Thoracic aorta (tissue), 2 donors: ENCODE data around the gene MYOD1. TPM values are rescaled to one million over a fixed set of nuclear protein-coding genes. Genes with fewer than 3 reads are reported as not detected.

Source experiments
- ATAC-seq: fragments of 150-250 bp; one replicate; pipeline ENCODE4 v1.8.0; 2017; ENCODE audit warnings: low read depth; ENCODE audit not compliant: insufficient number of reproducible peaks, low FRiP score
- DNase-seq: peaks from one replicate; pipeline ENCODE4 v3.0.0-alpha.2; 2020; ENCODE audit warnings: low spot score
- H3K27ac ChIP-seq, 2 donors: fragments of 200-600 bp; sonication (generic); 1 replicate in 1 of 2; 2 replicates in 1 of 2; pipeline ENCODE4 v1.5.1; 2016; ENCODE audit warnings: mild to moderate bottlenecking in 2 of 2, moderate library complexity in 2 of 2
- H3K27me3 ChIP-seq: fragments of 200-600 bp; sonication (generic); replicated peaks from 2 replicates; pipeline ENCODE4 v1.6.0; 2016; ENCODE audit warnings: mild to moderate bottlenecking; ENCODE audit not compliant: insufficient read depth
- H3K36me3 ChIP-seq: fragments of 200-600 bp; sonication (generic); one replicate; pipeline ENCODE4 v1.5.1; 2016
- H3K4me1 ChIP-seq, 2 donors: fragments of 200-600 bp; sonication (generic); 1 replicate in 1 of 2; 2 replicates in 1 of 2; pipeline versions ENCODE4 v1.5.1 to v1.6.0; 2016; ENCODE audit warnings: low read depth in 2 of 2, mild to moderate bottlenecking in 1 of 2; ENCODE audit not compliant: control insufficient read depth in 1 of 2
- H3K4me3 ChIP-seq: fragments of 200-600 bp; sonication (generic); 2 replicates; pipeline ENCODE4 v1.5.1; 2016; ENCODE audit warnings: mild to moderate bottlenecking
- H3K9me3 ChIP-seq: fragments of 200-600 bp; sonication (generic); 2 replicates; pipeline ENCODE4 v1.5.1; 2016
- total RNA-seq, 2 donors: library from RNA; depleted of rRNA; stranded (reverse); fragments of >200 nt; gene quantifications; one replicate each; pipeline versions ENCODE4 v1.1.0 to v1.2.3, GENCODE V29; 2016
- TF ChIP-seq, protein P1 (sequence below): fragments of 200-600 bp; sonication (generic); IDR thresholded peaks from one replicate; pipeline ENCODE4 v1.5.1; 2019; ENCODE audit warnings: antibody characterized with exemption

The MYOD1 gene
- total RNA-seq, 2 donors from 2014 or later, result not detected

DNA sequence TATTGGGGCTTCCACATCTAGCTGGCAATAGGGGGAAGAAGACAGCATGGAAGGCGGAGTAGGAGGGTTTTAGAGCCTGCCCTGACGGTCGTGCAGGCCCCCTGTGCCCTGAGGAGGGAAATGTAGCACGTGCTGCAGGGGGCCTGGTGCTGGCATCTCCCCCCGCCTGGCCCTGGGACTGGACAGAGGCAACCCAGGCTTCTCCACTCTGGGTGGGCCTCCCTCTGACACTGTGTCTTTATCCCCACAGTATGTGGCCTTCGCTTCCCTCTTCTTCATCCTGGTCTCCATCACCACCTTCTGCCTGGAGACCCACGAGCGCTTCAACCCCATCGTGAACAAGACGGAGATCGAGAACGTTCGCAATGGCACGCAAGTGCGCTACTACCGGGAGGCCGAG lies 52.0 kb downstream of the MYOD1 start:
- Histone ChIP-seq H3K36me3 (no peaks in the 10 kb centered on the region), H3K27ac (no peak overlapping the region), H3K4me3 (no peak overlapping the region), H3K9me3 (no peaks in the 10 kb centered on the region), H3K4me1 (no peaks in the 10 kb centered on the region), H3K27me3 (no peaks in the 10 kb centered on the region)
- DNase-seq (no peak), ATAC-seq (no peak)
- TF ChIP-seq, protein P1, sequence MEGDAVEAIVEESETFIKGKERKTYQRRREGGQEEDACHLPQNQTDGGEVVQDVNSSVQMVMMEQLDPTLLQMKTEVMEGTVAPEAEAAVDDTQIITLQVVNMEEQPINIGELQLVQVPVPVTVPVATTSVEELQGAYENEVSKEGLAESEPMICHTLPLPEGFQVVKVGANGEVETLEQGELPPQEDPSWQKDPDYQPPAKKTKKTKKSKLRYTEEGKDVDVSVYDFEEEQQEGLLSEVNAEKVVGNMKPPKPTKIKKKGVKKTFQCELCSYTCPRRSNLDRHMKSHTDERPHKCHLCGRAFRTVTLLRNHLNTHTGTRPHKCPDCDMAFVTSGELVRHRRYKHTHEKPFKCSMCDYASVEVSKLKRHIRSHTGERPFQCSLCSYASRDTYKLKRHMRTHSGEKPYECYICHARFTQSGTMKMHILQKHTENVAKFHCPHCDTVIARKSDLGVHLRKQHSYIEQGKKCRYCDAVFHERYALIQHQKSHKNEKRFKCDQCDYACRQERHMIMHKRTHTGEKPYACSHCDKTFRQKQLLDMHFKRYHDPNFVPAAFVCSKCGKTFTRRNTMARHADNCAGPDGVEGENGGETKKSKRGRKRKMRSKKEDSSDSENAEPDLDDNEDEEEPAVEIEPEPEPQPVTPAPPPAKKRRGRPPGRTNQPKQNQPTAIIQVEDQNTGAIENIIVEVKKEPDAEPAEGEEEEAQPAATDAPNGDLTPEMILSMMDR, result no peak

Other genes starting within 250 kb of the MYOD1 start
- 10 to 100 TPM in 1 of 2 donors, under 1 TPM in 1; 0.42 to 13.9 TPM for gene ABCC8, start 242.7 kb upstream of the MYOD1 start, total RNA-seq
- gene USH1C, start 175.2 kb upstream of the MYOD1 start, total RNA-seq, result under 1 TPM in 1 of 2 donors, not detected in 1; 0.68 TPM
- not detected for gene OTOG, start 172.3 kb upstream of the MYOD1 start, total RNA-seq
- not detected for gene KCNC1, start 15.2 kb downstream of the MYOD1 start, total RNA-seq